GM12873 (cell line): ENCODE data around the gene NDE1.

Experiments used
- TF ChIP-seq, protein P1 (sequence below): IDR thresholded peaks from 2 replicates; pipeline ENCODE4 v1.5.1; 2012; ENCODE audit warnings: low read depth, mild to moderate bottlenecking, moderate library complexity, low read length, control low read depth; ENCODE audit not compliant: insufficient read depth; ENCODE audit errors: missing control alignments

Gene NDE1

DNA sequence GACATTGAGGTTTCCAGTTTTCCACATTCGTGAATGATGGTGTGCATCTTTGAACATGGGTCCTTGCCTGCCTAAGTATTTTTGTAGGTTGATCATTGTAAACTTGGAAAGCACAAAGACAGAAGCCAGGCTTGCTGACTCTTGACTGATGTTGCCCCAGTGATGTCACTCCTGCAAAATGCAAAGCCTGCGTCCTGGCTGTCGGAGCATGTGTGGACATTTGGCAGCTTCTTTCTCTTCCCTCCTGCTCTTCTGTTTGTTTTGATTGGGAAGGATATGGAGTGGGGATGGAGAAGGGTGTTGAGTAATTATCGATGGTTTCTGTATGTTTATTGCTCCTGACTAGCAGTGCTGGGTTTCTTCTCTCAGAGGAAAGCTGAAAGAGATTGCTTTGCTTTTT is 3.2 kb downstream of the NDE1 start:
- TF ChIP-seq, protein P1, sequence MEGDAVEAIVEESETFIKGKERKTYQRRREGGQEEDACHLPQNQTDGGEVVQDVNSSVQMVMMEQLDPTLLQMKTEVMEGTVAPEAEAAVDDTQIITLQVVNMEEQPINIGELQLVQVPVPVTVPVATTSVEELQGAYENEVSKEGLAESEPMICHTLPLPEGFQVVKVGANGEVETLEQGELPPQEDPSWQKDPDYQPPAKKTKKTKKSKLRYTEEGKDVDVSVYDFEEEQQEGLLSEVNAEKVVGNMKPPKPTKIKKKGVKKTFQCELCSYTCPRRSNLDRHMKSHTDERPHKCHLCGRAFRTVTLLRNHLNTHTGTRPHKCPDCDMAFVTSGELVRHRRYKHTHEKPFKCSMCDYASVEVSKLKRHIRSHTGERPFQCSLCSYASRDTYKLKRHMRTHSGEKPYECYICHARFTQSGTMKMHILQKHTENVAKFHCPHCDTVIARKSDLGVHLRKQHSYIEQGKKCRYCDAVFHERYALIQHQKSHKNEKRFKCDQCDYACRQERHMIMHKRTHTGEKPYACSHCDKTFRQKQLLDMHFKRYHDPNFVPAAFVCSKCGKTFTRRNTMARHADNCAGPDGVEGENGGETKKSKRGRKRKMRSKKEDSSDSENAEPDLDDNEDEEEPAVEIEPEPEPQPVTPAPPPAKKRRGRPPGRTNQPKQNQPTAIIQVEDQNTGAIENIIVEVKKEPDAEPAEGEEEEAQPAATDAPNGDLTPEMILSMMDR = no peak

DNA sequence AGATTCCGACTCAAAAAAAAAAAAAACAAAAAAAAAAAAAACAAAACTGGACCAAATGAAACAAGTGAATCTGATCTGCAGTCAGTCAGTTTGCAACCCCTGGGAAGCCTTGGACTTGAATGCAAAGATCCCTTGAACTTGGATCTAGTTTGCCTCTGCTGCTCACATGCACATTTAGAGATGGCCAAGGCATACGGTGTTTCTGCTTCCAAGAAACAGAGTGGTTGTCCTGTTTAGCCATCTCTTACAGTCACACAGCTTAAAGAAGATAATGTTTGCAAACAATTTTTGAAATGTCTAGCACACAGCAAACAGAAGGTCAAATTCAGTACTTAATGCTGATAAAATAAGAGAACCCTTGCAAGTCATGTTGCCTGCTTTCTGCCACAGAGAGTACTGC is 4.5 kb downstream of the NDE1 start:
- TF ChIP-seq, protein P1 = no peak

DNA sequence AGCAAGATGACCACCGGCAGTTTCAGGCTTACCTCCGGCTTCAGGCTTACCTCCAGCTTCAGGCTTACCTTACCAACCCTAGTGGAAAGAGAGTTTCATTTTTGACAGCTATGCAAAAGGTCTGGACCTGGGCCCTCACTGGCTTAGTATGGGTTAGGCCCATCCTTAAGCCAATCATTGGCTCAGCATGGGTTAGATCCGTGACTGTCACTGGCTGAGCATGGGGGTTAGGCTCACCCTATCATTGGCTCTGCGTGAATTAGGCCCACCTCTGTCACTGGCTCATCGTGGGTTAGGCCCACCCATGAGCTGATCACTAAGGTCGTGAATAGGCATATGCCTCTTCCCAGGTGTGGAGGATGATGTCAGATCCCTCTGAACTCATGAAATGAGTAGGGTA is 8.1 kb downstream of the NDE1 start:
- TF ChIP-seq, protein P1 = no peak

DNA sequence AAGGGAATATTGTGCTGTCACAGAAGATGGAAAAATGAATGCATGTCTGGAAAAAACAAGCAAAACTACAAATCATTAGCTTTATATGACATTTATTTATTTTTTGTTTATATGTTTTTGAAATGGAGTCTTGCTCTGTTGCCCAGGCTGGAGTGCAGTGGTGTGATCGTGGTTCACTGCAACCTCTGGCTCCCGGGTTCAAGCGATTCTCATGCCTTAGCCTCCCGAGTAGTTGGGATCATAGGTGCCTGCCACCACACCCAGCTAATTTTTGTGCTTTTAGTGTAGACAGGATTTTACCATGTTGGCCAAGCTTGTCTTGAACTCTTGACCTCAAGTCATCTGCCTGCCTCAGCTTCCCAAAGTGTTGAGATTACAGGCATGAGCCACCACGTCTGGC is 8.5 kb downstream of the NDE1 start:
- TF ChIP-seq, protein P1 = no peak

DNA sequence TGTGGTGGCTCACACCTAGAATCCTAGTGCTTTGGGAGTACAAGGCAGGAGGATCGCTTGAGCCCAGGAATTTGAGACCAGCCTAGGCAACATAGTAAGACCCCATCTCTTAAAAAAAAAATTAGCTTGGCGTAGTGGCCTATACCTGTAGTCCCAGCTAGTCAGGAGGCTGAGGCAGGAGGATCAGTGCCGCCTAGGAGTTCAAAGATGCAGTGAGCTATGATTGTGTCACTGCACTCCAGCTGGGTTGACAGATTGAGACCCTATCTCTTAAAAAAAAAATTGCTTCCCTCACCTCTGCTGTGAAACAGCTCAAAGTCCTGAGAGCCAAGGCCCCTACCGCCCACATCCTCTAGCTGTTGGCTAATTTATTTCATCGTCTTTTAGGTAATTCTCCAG is 10.2 kb downstream of the NDE1 start:
- TF ChIP-seq, protein P1 = no peak

DNA sequence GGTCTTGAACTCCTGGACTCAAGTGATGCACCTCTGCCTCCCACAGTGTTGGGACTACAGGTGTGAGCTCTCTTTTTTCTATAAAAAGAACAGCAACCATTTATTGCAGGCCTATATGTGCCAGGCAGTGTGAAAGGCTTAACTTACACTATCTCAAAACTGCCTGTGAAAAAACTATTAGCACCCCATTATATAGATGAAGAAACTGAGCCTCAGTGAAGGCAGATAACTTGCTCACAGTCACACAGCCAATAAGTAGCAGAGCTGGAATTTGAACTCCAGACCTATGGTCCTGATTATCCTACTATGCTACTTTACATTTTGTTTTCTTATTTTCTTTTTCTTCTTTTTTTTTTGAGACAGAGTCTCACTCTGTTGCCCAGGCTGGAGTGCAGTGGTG is 15.1 kb downstream of the NDE1 start:
- TF ChIP-seq, protein P1 = no peak

DNA sequence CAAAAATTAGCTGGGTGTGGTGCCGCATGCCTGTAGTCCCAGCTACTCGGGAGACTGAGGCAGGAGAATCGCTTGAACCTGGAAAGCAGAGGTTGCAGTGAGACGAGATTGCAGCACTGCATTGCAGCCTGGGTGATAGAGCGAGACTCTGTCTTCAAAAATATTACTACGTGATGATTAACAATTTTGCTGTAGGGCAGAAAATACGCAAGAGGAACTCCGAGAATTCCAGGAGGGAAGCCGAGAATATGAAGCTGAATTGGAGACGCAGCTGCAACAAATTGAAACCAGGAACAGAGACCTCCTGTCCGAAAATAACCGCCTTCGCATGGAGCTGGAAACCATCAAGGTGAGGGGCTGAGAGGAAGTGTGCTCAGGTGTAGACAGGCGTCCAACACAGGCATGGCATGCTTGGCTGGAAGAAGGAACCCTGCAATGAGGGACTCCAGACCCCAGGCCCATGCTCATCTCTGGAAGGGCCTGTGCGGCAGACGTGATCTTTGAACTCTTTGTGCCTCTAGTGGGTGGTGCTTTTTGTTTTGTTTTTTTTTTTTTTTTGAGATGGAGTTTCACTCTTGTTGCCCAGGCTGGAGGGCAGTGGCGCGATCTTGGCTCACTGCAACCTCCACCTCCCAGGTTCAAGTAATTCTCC is 17.2 kb downstream of the NDE1 start:
- TF ChIP-seq, protein P1 = no peak

DNA sequence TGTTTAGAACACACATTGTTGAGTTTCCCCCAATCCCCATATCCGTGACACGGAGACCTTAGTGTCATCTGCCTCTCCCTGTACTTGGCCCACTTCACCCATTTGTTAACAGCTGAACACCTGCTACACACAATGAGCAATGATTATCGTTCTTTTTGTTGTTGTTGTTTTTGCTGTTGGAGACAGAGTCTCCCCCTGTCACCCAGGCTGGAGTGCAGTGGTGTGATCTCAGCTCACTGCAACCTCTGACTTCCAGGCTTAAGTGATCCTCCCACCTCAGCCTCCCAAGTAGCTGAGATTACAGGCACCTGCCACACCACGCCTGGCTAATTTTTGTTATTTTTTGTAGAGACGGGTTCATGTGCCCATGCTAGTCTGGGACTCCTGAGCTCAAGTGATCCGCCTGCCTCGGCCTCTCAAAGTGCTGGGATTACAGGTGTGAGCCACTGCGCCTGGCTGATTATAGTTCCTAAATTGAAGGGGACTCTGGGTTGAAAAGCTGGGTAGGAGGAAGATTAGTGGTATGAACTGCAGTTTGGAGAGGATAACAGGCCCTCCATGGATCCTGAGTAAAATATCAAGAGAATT is 21.6 kb downstream of the NDE1 start:
- TF ChIP-seq, protein P1 = no peak
